WTC11 (cell line): Measurements from ENCODE around the gene POLA1.

Experiments used
- ATF3 ChIP-seq: sonication (generic); formaldehyde crosslinking; conservative IDR thresholded peaks from 2 replicates; pipeline ENCODE4 v1.8.1; 2022; ENCODE audit warnings: mild to moderate bottlenecking, missing genetic modification reagents
- CBFB ChIP-seq: sonication (generic); formaldehyde crosslinking; IDR thresholded peaks from 2 replicates; pipeline ENCODE4 v1.8.1; 2022; ENCODE audit warnings: mild to moderate bottlenecking, low read depth, missing genetic modification reagents
- E2F5 ChIP-seq: sonication (generic); formaldehyde crosslinking; IDR thresholded peaks from 2 replicates; pipeline ENCODE4 v1.8.1; 2022; ENCODE audit warnings: mild to moderate bottlenecking, moderate library complexity, missing genetic modification reagents
- ZNF232 ChIP-seq: sonication (generic); formaldehyde crosslinking; IDR thresholded peaks from 2 replicates; pipeline ENCODE4 v1.8.0; 2022; ENCODE audit warnings: mild to moderate bottlenecking, missing genetic modification reagents
- ZNF671 ChIP-seq: fragments of 250-450 bp; sonication (Bioruptor Pico); IDR thresholded peaks from 2 replicates; pipeline ENCODE4 v1.8.0; 2021; ENCODE audit warnings: mild to moderate bottlenecking
- TF ChIP-seq, protein P1 (sequence below): fragments of 200-600 bp; IDR thresholded peaks from 2 replicates; pipeline ENCODE4 v1.8.0; 2022; ENCODE audit warnings: antibody characterized with exemption
- TF ChIP-seq, protein P2 (sequence below): sonication (generic); formaldehyde crosslinking; IDR thresholded peaks from 2 replicates; pipeline ENCODE4 v1.8.0; 2022; ENCODE audit warnings: mild to moderate bottlenecking, missing genetic modification reagents
- TF ChIP-seq, protein P3 (sequence below): sonication (generic); formaldehyde crosslinking; IDR thresholded peaks from 2 replicates; pipeline ENCODE4 v1.8.1; 2023; ENCODE audit warnings: mild to moderate bottlenecking, missing genetic modification reagents, moderate library complexity

DNA sequence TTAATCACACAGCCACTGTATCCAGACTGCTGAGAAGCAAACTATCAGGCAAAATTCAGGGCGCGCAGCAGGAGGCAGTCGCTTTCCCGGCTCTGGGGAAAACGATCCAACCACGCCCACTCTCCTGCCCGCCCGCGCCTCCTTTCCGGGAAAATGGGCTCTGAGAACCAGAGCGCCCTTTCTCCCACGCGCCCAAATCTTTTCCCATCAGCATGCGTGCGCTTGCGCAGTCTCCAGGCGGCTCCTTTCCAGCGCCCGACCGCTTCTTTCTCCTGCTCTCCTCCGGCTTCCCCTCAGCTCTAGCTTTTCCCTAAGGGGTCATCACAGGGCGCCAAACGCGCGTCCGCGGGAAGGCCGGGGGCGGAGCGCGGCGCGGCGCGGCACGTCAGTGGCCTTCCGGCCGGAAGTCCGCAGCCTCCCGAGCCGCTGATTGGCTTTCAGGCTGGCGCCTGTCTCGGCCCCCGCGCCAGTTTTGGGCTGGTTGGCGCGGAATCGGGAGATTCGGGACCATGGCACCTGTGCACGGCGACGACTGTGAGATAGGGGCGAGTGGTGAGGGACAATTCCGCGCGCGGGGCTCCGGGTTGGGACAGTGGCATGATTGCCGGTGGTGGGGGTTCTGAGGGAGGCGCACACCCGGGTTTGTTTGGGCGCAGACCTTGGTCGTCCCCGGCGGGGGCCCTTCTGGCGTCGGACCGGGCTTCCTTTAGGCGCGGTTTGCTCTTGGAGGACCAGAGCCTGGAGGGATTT lies at the start of gene POLA1:
- TF ChIP-seq, protein P1, sequence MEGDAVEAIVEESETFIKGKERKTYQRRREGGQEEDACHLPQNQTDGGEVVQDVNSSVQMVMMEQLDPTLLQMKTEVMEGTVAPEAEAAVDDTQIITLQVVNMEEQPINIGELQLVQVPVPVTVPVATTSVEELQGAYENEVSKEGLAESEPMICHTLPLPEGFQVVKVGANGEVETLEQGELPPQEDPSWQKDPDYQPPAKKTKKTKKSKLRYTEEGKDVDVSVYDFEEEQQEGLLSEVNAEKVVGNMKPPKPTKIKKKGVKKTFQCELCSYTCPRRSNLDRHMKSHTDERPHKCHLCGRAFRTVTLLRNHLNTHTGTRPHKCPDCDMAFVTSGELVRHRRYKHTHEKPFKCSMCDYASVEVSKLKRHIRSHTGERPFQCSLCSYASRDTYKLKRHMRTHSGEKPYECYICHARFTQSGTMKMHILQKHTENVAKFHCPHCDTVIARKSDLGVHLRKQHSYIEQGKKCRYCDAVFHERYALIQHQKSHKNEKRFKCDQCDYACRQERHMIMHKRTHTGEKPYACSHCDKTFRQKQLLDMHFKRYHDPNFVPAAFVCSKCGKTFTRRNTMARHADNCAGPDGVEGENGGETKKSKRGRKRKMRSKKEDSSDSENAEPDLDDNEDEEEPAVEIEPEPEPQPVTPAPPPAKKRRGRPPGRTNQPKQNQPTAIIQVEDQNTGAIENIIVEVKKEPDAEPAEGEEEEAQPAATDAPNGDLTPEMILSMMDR = no peak
- TF ChIP-seq, protein P2, sequence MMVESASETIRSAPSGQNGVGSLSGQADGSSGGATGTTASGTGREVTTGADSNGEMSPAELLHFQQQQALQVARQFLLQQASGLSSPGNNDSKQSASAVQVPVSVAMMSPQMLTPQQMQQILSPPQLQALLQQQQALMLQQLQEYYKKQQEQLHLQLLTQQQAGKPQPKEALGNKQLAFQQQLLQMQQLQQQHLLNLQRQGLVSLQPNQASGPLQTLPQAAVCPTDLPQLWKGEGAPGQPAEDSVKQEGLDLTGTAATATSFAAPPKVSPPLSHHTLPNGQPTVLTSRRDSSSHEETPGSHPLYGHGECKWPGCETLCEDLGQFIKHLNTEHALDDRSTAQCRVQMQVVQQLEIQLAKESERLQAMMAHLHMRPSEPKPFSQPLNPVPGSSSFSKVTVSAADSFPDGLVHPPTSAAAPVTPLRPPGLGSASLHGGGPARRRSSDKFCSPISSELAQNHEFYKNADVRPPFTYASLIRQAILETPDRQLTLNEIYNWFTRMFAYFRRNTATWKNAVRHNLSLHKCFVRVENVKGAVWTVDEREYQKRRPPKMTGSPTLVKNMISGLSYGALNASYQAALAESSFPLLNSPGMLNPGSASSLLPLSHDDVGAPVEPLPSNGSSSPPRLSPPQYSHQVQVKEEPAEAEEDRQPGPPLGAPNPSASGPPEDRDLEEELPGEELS = no peak
- TF ChIP-seq ZNF232 (CRISPR knock-in tag) = no peak
- TF ChIP-seq E2F5 (CRISPR knock-in tag) = peak; percentile 95
- TF ChIP-seq CBFB (CRISPR knock-in tag) = no peak
- TF ChIP-seq ATF3 = no peak
- no peak for TF ChIP-seq ZNF671
- TF ChIP-seq, protein P3, sequence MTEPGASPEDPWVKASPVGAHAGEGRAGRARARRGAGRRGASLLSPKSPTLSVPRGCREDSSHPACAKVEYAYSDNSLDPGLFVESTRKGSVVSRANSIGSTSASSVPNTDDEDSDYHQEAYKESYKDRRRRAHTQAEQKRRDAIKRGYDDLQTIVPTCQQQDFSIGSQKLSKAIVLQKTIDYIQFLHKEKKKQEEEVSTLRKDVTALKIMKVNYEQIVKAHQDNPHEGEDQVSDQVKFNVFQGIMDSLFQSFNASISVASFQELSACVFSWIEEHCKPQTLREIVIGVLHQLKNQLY (CRISPR knock-in tag) = no peak
